ENCODE results near the gene GNAI2. TPM values are rescaled to one million over a fixed set of nuclear protein-coding genes. Genes with fewer than 3 reads are reported as not detected.

GNAI2 gene
- total RNA-seq, 5 donors from 2014 or later (not counting 1 experiment from before 2014, with no cell fraction given), result 257 to 313 (median 287) TPM

DNA sequence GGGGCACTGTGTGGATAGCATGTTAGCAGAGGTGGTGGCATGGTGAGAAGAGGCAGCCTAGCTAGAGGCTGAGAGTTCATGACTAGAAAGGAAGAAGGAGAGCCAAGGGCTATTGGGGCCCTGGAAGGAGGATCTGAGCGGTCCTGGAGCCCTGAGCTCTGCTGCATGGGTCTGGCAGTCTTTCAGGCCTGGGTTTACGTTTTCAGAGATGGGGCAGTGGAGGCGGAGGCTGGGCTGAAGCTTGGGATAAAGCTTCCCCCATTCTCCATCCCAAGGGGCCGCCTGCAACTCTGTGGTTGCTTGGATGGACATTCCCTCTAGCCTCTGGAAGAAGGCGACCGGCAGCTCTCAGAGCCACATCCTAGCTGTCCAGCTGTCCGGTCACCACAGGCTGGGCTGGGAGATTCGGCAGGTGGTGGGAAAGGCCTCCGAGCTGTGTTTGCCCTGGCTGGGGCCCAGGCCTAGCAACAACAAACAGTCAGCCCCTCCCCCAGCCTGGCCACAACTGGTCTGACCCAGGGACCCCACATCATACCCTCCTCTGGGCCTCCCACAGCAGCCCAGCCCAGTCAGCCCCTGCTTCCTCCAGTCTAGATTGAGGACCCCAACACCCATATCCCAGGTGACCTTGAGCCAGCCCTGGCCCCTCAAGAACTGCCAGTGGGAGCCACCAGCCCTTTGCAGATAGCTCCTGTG, 32.7 kb upstream of the GNAI2 start:
- Histone ChIP-seq H3K4me1 (ENCODE audit: control insufficient read depth in 1 of 2, extremely low read depth in 1 of 2, insufficient read depth in 2 of 2, low read length in 2 of 2) (peaks cover 0 to 16% of the 10 kb centered on the region in 2 experiments), H3K27ac (ENCODE audit: low read length) (no peak overlapping the region), H3K9me3 (no peaks in the 10 kb centered on the region), H3K27me3 (replicated peaks in 1 of 2; ENCODE audit: control insufficient read depth in 2 of 2, extremely low read depth in 1 of 2, insufficient read depth in 2 of 2, low read length in 1 of 2) (peaks cover 4 to 80% of the 10 kb centered on the region in 2 experiments), H3K4me3 (ENCODE audit: control insufficient read depth in 1 of 2, extremely low read depth in 1 of 2, low read length in 1 of 2) (no peak overlapping the region), H3K36me3 (ENCODE audit: control insufficient read depth in 2 of 2, extremely low read depth in 1 of 2, insufficient read depth in 1 of 2, low read length in 1 of 2) (no peaks in the 10 kb centered on the region)
- ATAC-seq (replicated peaks in 1 of 4) (no peak), DNase-seq (no peak)
- 91% methylated on average over 4 of the region's 9 CpGs for WGBS (ENCODE audit: insufficient coverage)
- Mint-ChIP-seq H3K9me3 (no peaks in the 10 kb centered on the region), H3K36me3 (no peaks in the 10 kb centered on the region), H3K4me3 (no peak overlapping the region), H3K4me1 (peaks cover 0 to 7% (median 1%) of the 10 kb centered on the region in 3 donors), H3K27ac (no peak overlapping the region), H3K27me3 (peaks cover 38 to 64% of the 10 kb centered on the region in 2 donors)
- ChIA-PET CTCF (interaction anchor here in 1 of 2 donors (1.5 kb wide), 1 partner anchor 9 kb away, joined by 4 read pairs; no protein-coding TSS in a partner anchor), POLR2A (no interaction called here)

DNA sequence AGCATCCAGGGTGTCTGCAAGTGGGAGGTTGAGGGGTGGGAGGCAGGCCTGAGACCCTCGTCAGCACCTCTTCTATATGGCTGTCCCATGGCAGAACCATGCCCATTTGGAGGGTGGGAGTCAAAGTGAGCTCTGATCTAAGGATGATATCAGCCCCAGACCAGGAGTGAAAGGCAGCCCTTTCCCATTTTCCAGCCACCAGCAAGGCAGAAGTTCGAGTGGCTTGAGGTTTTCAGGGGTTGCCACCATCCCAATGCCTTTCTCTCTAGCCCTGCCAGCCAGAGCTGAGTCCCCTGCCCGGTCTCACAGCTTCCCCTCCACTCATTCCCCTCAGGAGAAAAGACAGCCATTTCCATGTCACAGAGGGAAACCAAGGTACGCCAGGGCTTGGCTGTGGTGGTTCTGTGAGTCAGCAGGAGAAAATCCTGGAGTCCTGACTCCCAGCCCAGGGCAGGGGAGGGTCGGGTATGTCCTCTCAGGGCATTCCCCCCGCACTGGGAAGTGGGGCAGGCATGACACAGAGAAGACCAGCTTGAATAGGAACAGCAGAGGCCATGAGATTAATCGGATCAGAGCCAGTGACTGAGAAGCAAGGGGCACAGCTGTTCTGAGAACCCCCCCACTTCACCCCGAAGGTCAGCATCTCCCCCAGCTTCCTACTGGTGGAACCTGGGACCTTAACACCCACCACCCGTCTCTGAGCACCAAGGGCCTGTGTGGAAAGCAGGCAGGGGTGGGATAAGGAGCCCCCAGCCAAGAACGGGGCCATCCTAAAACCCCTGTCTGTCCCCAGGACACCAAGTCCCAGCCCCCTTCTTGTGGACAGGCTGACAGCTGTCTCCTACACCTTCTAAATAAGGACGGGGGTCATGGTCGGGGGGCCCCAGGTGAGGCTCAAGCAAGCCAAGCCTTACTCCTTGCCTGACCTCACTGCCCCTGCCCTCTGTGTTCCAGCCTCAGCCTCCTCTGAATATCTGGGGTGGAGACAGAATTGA, 31.9 kb upstream of the GNAI2 start:
- DNase-seq (no peak), ATAC-seq (replicated peaks in 1 of 4) (no peak)
- 49% methylated on average over 5 of the region's 12 CpGs for WGBS (ENCODE audit: insufficient coverage)
- H3K27ac ChIP-seq (ENCODE audit: low read length), result no peak overlapping the region
- H3K27me3 Mint-ChIP-seq, result peaks cover 42 to 64% of the 10 kb centered on the region in 2 donors
- no peaks in the 10 kb centered on the region for H3K36me3 ChIP-seq (ENCODE audit: control insufficient read depth in 2 of 2, extremely low read depth in 1 of 2, insufficient read depth in 1 of 2, low read length in 1 of 2)
- H3K4me3 Mint-ChIP-seq, result peak overlapping the region in 1 of 3 donors; percentile 29
- no peaks in the 10 kb centered on the region for H3K9me3 Mint-ChIP-seq
- no peaks in the 10 kb centered on the region for H3K36me3 Mint-ChIP-seq
- peaks cover 0 to 16% of the 10 kb centered on the region in 2 experiments for H3K4me1 ChIP-seq (ENCODE audit: control insufficient read depth in 1 of 2, extremely low read depth in 1 of 2, insufficient read depth in 2 of 2, low read length in 2 of 2)
- no peaks in the 10 kb centered on the region for H3K9me3 ChIP-seq
- peaks cover 4 to 88% of the 10 kb centered on the region in 2 experiments for H3K27me3 ChIP-seq (replicated peaks in 1 of 2; ENCODE audit: control insufficient read depth in 2 of 2, extremely low read depth in 1 of 2, insufficient read depth in 2 of 2, low read length in 1 of 2)
- no peak overlapping the region for H3K27ac Mint-ChIP-seq
- peaks cover 0 to 7% (median 1%) of the 10 kb centered on the region in 3 donors for H3K4me1 Mint-ChIP-seq
- no peak overlapping the region for H3K4me3 ChIP-seq (ENCODE audit: control insufficient read depth in 1 of 2, extremely low read depth in 1 of 2, low read length in 1 of 2)
- ChIA-PET POLR2A (no interaction called here), CTCF (interaction anchor here in 1 of 2 donors (1.5 kb wide), 1 partner anchor 10 kb away, joined by 4 read pairs; no protein-coding TSS in a partner anchor)

DNA sequence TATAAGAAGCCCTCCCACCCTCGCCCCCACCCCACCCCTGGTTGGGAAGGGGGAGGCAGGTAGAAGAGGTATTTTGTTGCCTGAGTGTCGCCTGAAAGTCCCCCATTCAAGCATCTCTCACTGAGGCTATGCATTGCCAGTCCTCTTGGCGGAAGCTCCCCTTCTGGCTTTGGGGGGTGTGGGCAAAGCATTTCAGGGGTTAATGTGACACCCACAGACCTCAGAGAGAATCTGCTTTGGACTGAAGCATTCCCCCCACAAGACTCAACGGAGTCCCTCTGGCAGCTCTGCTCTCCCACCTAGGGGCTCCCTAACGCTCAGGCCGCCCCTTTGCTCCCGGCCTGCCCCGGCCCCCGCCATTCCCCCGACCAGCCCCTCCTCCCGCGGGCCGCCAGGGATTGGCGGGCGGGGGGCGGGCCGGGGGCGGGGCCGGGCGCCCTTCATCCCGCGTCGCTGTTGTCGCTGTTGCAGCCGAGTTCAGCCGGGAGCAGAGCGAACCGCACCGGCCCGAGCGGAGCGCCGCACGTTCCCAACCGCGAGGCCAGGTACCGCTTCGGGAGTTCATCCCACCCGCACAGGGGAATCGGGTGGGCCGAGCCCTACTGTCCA, 31.1 kb upstream of the GNAI2 start, which contains the start of gene SLC38A3:
Gene SLC38A3, plus strand, starts transcription at position 468 of the 609 bp plus-strand sequence. CDS start 8,929 bp downstream, outside the sequence.
- Histone ChIP-seq H3K27ac (ENCODE audit: low read length) (no peak within 1 kb of the TSS), H3K36me3 (ENCODE audit: control insufficient read depth in 2 of 2, extremely low read depth in 1 of 2, insufficient read depth in 1 of 2, low read length in 1 of 2) (no peaks in the 10 kb centered on the region), H3K4me3 (ENCODE audit: control insufficient read depth in 1 of 2, extremely low read depth in 1 of 2, low read length in 1 of 2) (peak within 1 kb of the TSS in 1 of 2 donors; percentile 58), H3K4me1 (ENCODE audit: control insufficient read depth in 1 of 2, extremely low read depth in 1 of 2, insufficient read depth in 2 of 2, low read length in 2 of 2) (peaks cover 0 to 16% of the 10 kb centered on the region in 2 experiments), H3K9me3 (no peaks in the 10 kb centered on the region), H3K27me3 (replicated peaks in 1 of 2; ENCODE audit: control insufficient read depth in 2 of 2, extremely low read depth in 1 of 2, insufficient read depth in 2 of 2, low read length in 1 of 2) (peaks cover 4 to 88% of the 10 kb centered on the region in 2 experiments)
- CTCF ChIA-PET, result interaction anchor here in 1 of 2 donors (1.3 kb wide), 1 partner anchor 10 kb away, joined by 3 read pairs; no protein-coding TSS in a partner anchor
- Mint-ChIP-seq H3K9me3 (no peaks in the 10 kb centered on the region), H3K36me3 (no peaks in the 10 kb centered on the region), H3K27ac (no peak within 1 kb of the TSS), H3K4me1 (peaks cover 0 to 7% (median 1%) of the 10 kb centered on the region in 3 donors), H3K4me3 (peak within 1 kb of the TSS; percentile 13 to 57 (median 21)), H3K27me3 (peaks cover 39 to 62% of the 10 kb centered on the region in 2 donors)
- ATAC-seq (replicated peaks in 1 of 4) (peak; percentile 50 to 73 (median 60)), DNase-seq (peak in 5 of 35 experiments; percentile 11 to 43 (median 23))
- POLR2A ChIA-PET, result no interaction called here
- WGBS (ENCODE audit: insufficient coverage), result 2% methylated on average over 36 of the region's 41 CpGs

DNA sequence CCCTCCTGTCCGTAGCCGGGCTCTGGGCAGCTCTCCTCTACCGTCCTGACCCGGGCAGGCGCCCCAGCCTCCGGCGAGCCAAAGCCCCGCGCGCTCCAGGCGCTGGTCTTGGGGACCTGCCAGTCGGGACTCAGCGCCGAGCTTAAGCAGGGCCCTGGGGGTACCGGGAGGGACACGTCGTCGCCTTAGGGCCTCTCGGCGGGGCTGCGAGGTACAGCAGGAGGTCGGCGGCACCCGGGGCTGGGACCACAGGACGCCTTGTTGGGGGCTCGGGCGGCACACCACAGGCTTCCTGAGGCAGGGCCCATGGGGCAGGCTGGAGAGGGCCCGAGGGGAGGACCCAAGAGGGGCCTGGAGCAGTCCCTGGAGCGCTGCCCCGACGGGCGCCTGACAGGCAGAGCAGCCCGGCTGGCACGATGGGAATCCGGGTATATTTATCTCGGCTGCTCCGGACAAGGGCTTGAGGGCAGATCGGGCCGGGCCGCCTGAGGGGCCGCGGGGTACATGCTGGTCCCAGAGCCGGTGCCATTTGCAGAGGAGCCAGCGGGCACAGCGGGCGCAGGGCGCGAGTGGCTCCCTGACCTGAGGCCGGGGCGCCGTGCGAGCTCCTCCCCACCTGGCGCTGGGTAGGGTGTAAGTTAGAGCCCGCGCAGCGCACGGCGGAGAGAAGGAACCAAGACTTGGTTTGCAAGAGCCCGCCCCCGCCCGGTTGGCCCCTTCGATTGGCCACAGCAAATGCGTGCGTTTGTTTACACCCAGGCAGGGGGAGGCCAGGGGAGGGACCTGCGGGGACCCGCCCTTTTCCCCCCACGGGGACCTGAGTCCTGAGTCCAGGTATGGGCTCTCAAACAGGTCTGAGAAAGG, 30.4 kb upstream of the GNAI2 start:
- Histone ChIP-seq H3K4me3 (ENCODE audit: control insufficient read depth in 1 of 2, extremely low read depth in 1 of 2, low read length in 1 of 2) (peak overlapping the region in 1 of 2 donors; percentile 58), H3K36me3 (ENCODE audit: control insufficient read depth in 2 of 2, extremely low read depth in 1 of 2, insufficient read depth in 1 of 2, low read length in 1 of 2) (no peaks in the 10 kb centered on the region), H3K9me3 (no peaks in the 10 kb centered on the region), H3K27ac (ENCODE audit: low read length) (no peak overlapping the region), H3K4me1 (ENCODE audit: control insufficient read depth in 1 of 2, extremely low read depth in 1 of 2, insufficient read depth in 2 of 2, low read length in 2 of 2) (peaks cover 0 to 16% of the 10 kb centered on the region in 2 experiments), H3K27me3 (replicated peaks in 1 of 2; ENCODE audit: control insufficient read depth in 2 of 2, extremely low read depth in 1 of 2, insufficient read depth in 2 of 2, low read length in 1 of 2) (peaks cover 4 to 93% of the 10 kb centered on the region in 2 experiments)
- DNase-seq, result peak in 23 of 35 experiments; percentile 18 to 53 (median 38)
- no peaks in the 10 kb centered on the region for H3K9me3 Mint-ChIP-seq
- peak overlapping the region; percentile 13 to 57 (median 21) for H3K4me3 Mint-ChIP-seq
- ChIA-PET CTCF (interaction anchor here in 1 of 2 donors (1.3 kb wide), 1 partner anchor 11 kb away, joined by 3 read pairs; no protein-coding TSS in a partner anchor), POLR2A (interaction anchor here in 1 of 2 donors (0.6 to 0.7 kb wide), 2 partner anchors 15 to 85 kb away, joined by 4 to 7 read pairs; no protein-coding TSS in a partner anchor)
- WGBS (ENCODE audit: insufficient coverage), result 2% methylated on average over 66 of the region's 67 CpGs
- peaks cover 0 to 7% (median 1%) of the 10 kb centered on the region in 3 donors for H3K4me1 Mint-ChIP-seq
- peaks cover 38 to 61% of the 10 kb centered on the region in 2 donors for H3K27me3 Mint-ChIP-seq
- H3K36me3 Mint-ChIP-seq, result no peaks in the 10 kb centered on the region
- H3K27ac Mint-ChIP-seq, result no peak overlapping the region
- peak; percentile 51 to 76 (median 54) for ATAC-seq (replicated peaks in 1 of 4)

DNA sequence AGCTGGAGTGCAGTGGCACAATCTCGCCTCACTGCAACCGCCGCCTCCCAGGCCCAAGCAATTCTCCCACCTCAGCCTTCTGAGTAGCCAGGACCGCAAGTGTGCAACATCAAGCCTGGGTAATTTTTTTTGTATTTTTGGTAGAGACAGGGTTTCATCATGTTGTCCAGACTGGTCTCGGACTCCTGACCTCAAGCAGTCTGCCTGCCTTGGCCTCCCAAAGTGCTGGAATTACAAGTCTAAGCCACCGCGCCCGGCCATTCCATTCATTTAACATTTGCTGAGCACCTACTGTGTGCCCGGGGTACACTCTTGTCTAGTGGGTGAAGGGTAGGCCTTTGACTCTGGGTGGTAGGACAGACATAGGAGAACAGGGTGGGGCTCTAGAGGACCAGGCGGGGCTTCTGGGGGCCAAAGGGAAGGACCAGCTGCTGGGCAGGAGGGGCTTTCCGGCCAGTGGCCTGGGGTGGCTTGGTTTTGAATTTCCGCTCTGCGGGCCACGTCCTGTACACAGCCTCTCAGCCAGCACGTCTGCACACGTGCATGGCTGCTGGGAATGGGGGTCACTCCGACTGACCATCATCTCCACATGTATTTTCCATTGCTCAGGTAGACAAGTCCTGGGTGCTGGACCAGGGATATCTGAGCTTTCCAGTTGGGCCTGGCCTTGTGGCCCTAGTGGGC, 28.5 kb upstream of the GNAI2 start:
- H3K27ac Mint-ChIP-seq, result no peak overlapping the region
- peaks cover 0 to 16% of the 10 kb centered on the region in 2 experiments for H3K4me1 ChIP-seq (ENCODE audit: control insufficient read depth in 1 of 2, extremely low read depth in 1 of 2, insufficient read depth in 2 of 2, low read length in 2 of 2)
- H3K4me3 Mint-ChIP-seq, result no peak overlapping the region
- ChIA-PET CTCF (no interaction called here), POLR2A (no interaction called here)
- peaks cover 24 to 45% of the 10 kb centered on the region in 2 donors for H3K27me3 Mint-ChIP-seq
- no peaks in the 10 kb centered on the region for H3K36me3 Mint-ChIP-seq
- no peaks in the 10 kb centered on the region for H3K9me3 ChIP-seq
- peaks cover 0 to 7% (median 1%) of the 10 kb centered on the region in 3 donors for H3K4me1 Mint-ChIP-seq
- H3K36me3 ChIP-seq (ENCODE audit: control insufficient read depth in 2 of 2, extremely low read depth in 1 of 2, insufficient read depth in 1 of 2, low read length in 1 of 2), result no peaks in the 10 kb centered on the region
- DNase-seq, result no peak
- H3K27me3 ChIP-seq (replicated peaks in 1 of 2; ENCODE audit: control insufficient read depth in 2 of 2, extremely low read depth in 1 of 2, insufficient read depth in 2 of 2, low read length in 1 of 2), result peaks cover 4 to 81% of the 10 kb centered on the region in 2 experiments
- WGBS (ENCODE audit: insufficient coverage), result 81% methylated on average over 9 of the region's 17 CpGs
- H3K27ac ChIP-seq (ENCODE audit: low read length), result no peak overlapping the region
- H3K9me3 Mint-ChIP-seq, result no peaks in the 10 kb centered on the region
- no peak overlapping the region for H3K4me3 ChIP-seq (ENCODE audit: control insufficient read depth in 1 of 2, extremely low read depth in 1 of 2, low read length in 1 of 2)
- ATAC-seq (replicated peaks in 1 of 4), result no peak

Measured in T-cell (primary cell).